ENCODE data around the gene FAM53B. TPM values are rescaled to one million over a fixed set of nuclear protein-coding genes. Genes with fewer than 3 reads are reported as not detected.

FAM53B gene
- total RNA-seq, 1 donor from 2014 or later, result 35.9 TPM

DNA sequence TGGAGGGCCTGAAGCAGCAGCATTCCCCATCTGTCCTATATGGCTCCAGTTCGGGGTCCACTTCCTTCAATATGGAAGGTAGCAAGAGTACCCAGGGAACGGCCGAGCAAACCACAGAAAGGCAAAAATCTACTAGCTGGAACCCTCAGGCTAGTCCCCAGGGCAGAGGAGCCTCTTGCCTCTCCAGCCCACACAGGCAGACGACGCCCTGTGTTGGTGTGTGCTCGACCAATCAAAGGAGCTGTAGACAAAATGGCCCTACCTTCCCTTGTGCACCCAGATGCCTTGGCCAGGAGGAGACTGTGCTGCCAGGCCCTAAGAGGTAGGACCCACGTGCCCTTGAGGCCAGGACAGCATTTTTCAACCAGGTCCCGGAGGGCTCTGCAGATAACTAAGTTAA is 91.5 kb downstream of the FAM53B start:
- peaks cover 4% of the 10 kb centered on the region for H3K36me3 Mint-ChIP-seq
- no peaks in the 10 kb centered on the region for H3K9me3 Mint-ChIP-seq
- DNase-seq (ENCODE audit: extremely low spot score, unreplicated experiment), result no peak
- H3K27ac Mint-ChIP-seq, result no peak overlapping the region
- no peak overlapping the region for H3K4me3 Mint-ChIP-seq
- no peaks in the 10 kb centered on the region for H3K27me3 Mint-ChIP-seq
- H3K4me1 Mint-ChIP-seq (ENCODE audit: unreplicated experiment), result peaks cover 22% of the 10 kb centered on the region
- TF ChIP-seq CTCF (conservative IDR thresholded peaks at IDR 0.05), result no peak

DNA sequence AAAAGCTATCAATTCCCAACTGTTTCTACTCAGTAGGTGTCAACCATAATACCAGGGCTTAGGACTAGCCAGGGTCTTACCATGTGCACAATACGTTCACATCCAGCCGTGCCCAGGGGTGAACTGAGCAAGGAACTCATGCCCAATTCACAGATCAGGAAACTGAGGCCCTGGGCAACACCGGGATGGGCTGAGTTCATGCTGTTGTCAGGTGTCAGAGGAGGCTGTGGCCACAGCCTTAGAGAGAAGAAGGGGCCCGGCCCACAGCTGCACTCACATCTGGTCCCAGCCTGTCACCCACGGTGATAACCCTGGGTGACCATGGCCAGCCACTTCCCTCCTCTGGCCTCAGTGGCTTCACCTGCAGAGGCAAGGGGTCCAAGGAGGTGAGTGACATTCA is 92.0 kb downstream of the FAM53B start:
- H3K4me3 Mint-ChIP-seq, result no peak overlapping the region
- H3K27ac Mint-ChIP-seq, result no peak overlapping the region
- H3K9me3 Mint-ChIP-seq, result no peaks in the 10 kb centered on the region
- H3K4me1 Mint-ChIP-seq (ENCODE audit: unreplicated experiment), result peaks cover 18% of the 10 kb centered on the region
- H3K36me3 Mint-ChIP-seq, result peaks cover 4% of the 10 kb centered on the region
- no peak for TF ChIP-seq CTCF (conservative IDR thresholded peaks at IDR 0.05)
- DNase-seq (ENCODE audit: extremely low spot score, unreplicated experiment), result no peak
- no peaks in the 10 kb centered on the region for H3K27me3 Mint-ChIP-seq

DNA sequence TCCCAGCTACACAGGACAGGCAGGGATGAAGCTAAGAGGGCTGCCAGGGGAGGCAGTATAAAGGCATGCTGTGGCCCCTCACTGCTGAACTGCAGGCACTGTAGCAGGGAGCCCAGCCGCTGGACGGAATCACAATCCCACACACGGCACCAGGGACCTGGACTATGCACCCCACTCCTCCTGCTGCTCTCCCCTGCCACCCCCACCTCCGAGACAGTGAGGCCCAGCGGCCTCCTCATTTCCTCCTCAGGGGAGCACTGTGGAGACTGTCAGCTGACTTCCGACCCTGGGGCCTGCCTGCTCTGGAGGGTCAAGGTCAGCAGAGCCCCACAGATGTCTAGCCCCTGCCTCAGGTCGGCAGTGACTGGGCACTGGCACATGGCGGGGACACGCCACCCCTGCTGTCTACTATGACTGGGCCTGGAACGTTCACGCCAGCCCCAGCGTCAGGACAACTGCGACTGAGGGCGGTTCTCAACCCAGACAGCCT is 92.7 kb downstream of the FAM53B start:
- H3K4me3 Mint-ChIP-seq, result no peak overlapping the region
- no peaks in the 10 kb centered on the region for H3K9me3 Mint-ChIP-seq
- peaks cover 24% of the 10 kb centered on the region for H3K4me1 Mint-ChIP-seq (ENCODE audit: unreplicated experiment)
- peaks cover 4% of the 10 kb centered on the region for H3K36me3 Mint-ChIP-seq
- no peaks in the 10 kb centered on the region for H3K27me3 Mint-ChIP-seq
- TF ChIP-seq CTCF (conservative IDR thresholded peaks at IDR 0.05), result no peak
- H3K27ac Mint-ChIP-seq, result no peak overlapping the region
- DNase-seq (ENCODE audit: extremely low spot score, unreplicated experiment), result no peak

- no peak for DNase-seq (ENCODE audit: extremely low spot score, unreplicated experiment)
- Mint-ChIP-seq H3K9me3 (no peaks in the 10 kb centered on the region), H3K4me3 (no peak overlapping the region), H3K36me3 (peaks cover 4% of the 10 kb centered on the region), H3K27ac (no peak overlapping the region), H3K27me3 (no peaks in the 10 kb centered on the region), H3K4me1 (ENCODE audit: unreplicated experiment) (peaks cover 30% of the 10 kb centered on the region)
- TF ChIP-seq CTCF (conservative IDR thresholded peaks at IDR 0.05), result no peak
Measured at GRCh38 chr10:124650820-124651401, 93.3 kb downstream of the FAM53B start.

DNA sequence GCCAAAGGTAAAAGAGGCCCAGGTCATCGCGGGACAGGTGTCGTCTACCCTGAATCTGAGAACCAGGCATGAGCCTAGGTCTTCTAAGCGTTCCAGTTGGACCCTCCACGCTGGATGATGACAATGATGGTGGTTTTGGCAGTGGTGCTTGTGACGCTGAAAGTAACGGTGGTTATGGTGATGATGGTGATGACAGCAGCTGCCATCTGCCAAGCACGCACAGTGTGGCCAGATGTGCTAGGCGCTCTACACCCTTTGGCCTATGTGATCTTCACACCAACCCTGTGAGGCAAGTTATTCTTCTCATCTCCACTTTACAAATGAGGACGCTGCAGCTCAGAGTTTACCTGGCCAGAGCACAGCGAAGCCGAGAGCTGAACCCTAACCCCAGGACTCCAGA is 93.9 kb downstream of the FAM53B start:
- no peak overlapping the region for H3K4me3 Mint-ChIP-seq
- no peaks in the 10 kb centered on the region for H3K36me3 Mint-ChIP-seq
- DNase-seq (ENCODE audit: extremely low spot score, unreplicated experiment), result no peak
- no peaks in the 10 kb centered on the region for H3K27me3 Mint-ChIP-seq
- H3K27ac Mint-ChIP-seq, result no peak overlapping the region
- peaks cover 27% of the 10 kb centered on the region for H3K4me1 Mint-ChIP-seq (ENCODE audit: unreplicated experiment)
- H3K9me3 Mint-ChIP-seq, result no peaks in the 10 kb centered on the region
- no peak for TF ChIP-seq CTCF (conservative IDR thresholded peaks at IDR 0.05)

GRCh38 chr10:124649214-124649613 is 95.0 kb downstream of the FAM53B start:
- no peaks in the 10 kb centered on the region for H3K9me3 Mint-ChIP-seq
- no peaks in the 10 kb centered on the region for H3K36me3 Mint-ChIP-seq
- H3K27me3 Mint-ChIP-seq, result no peaks in the 10 kb centered on the region
- no peak for DNase-seq (ENCODE audit: extremely low spot score, unreplicated experiment)
- H3K27ac Mint-ChIP-seq, result no peak overlapping the region
- H3K4me1 Mint-ChIP-seq (ENCODE audit: unreplicated experiment), result peaks cover 27% of the 10 kb centered on the region
- no peak for TF ChIP-seq CTCF (conservative IDR thresholded peaks at IDR 0.05)
- no peak overlapping the region for H3K4me3 Mint-ChIP-seq

Measured in type B pancreatic cell (in vitro differentiated cells).